ENCODE measurements around the gene ATP10B. TPM values are rescaled to one million over a fixed set of nuclear protein-coding genes. Genes with fewer than 3 reads are reported as not detected.

The ATP10B gene
- total and polyA plus RNA-seq, 2 experiments from 2014 or later: 2.7 to 5.1 TPM

DNA sequence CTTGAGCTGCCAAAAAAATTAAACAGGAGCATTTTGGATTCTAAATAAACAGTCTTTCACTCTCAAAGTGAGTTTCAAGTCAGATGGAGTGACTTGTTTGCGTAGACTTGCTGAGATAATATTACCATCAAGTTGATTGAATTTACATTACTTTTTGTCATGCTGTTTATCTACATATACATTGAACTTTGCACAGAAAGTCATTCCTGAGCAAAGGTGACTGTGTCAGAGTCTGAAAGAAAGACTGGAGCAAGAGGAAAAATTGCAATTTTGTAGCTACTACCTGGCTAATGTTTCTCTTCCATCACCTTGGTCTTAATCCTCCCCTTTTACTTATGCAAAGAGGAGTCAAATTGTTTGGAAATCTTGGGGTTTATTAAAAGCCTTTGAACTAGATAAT is 251.0 kb downstream of the ATP10B start:
- no peaks in the 10 kb centered on the region for H4K20me1 ChIP-seq (ENCODE audit: insufficient read depth, poor library complexity, severe bottlenecking)
- H3K4me3 ChIP-seq: no peak overlapping the region
- H3K9me2 ChIP-seq (replicated peaks; ENCODE audit: insufficient read depth): no peaks in the 10 kb centered on the region
- no peak overlapping the region for H2AFZ ChIP-seq
- H3K9me3 ChIP-seq (ENCODE audit: low read depth): no peaks in the 10 kb centered on the region
- no peak for DNase-seq (ENCODE audit: low spot score)
- H3K27ac ChIP-seq: no peak overlapping the region
- H3K4me2 ChIP-seq: no peak overlapping the region
- no peaks in the 10 kb centered on the region for H3K4me1 ChIP-seq (ENCODE audit: insufficient read depth)
- whole genome bisulfite sequencing (ENCODE audit: low lambda C conversion rate, missing lambda C conversion rate): 71% methylated on average over 1 of the region's 1 CpG
- no peak for TF ChIP-seq EZH2 (IDR thresholded peaks at IDR 0.05; ENCODE audit: borderline replicate concordance)
- TF ChIP-seq, protein P1, sequence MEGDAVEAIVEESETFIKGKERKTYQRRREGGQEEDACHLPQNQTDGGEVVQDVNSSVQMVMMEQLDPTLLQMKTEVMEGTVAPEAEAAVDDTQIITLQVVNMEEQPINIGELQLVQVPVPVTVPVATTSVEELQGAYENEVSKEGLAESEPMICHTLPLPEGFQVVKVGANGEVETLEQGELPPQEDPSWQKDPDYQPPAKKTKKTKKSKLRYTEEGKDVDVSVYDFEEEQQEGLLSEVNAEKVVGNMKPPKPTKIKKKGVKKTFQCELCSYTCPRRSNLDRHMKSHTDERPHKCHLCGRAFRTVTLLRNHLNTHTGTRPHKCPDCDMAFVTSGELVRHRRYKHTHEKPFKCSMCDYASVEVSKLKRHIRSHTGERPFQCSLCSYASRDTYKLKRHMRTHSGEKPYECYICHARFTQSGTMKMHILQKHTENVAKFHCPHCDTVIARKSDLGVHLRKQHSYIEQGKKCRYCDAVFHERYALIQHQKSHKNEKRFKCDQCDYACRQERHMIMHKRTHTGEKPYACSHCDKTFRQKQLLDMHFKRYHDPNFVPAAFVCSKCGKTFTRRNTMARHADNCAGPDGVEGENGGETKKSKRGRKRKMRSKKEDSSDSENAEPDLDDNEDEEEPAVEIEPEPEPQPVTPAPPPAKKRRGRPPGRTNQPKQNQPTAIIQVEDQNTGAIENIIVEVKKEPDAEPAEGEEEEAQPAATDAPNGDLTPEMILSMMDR (IDR thresholded peaks at IDR 0.05; ENCODE audit: poor library complexity): no peak
- TF ChIP-seq EZH2phosphoT487 (IDR thresholded peaks at IDR 0.05; ENCODE audit: low read depth, severe bottlenecking, unreplicated experiment): no peak
- H3K27me3 ChIP-seq: no peaks in the 10 kb centered on the region
- H3K36me3 ChIP-seq (replicated peaks; ENCODE audit: insufficient read depth, low read depth): no peaks in the 10 kb centered on the region
- H3K79me2 ChIP-seq: no peaks in the 10 kb centered on the region

DNA sequence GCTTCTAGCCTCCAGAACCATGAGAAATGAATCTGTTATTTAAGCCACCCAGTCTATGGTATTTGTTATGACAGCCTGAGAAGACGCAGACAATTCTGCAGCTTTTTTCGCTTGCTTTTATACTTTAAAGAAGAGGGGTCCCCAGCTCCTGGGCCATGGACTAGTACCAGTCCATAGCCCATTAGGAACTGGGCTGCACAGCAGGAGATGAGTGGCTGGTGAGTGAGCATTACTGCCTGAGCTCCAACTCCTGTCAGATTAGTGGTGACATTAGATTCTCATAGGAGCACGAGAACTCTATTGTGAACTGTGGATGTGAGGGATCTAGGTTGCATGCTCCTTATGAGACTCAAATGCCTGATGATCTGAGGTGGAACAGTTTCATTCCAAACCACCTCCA is 278.7 kb downstream of the ATP10B start:
- H2AFZ ChIP-seq: no peak overlapping the region
- TF ChIP-seq, protein P1 (IDR thresholded peaks at IDR 0.05; ENCODE audit: poor library complexity): no peak
- TF ChIP-seq EZH2phosphoT487 (IDR thresholded peaks at IDR 0.05; ENCODE audit: low read depth, severe bottlenecking, unreplicated experiment) (no peak), EZH2 (IDR thresholded peaks at IDR 0.05; ENCODE audit: borderline replicate concordance) (no peak)
- H3K9me2 ChIP-seq (replicated peaks; ENCODE audit: insufficient read depth): no peaks in the 10 kb centered on the region
- H3K4me3 ChIP-seq: no peak overlapping the region
- no peaks in the 10 kb centered on the region for H3K36me3 ChIP-seq (replicated peaks; ENCODE audit: insufficient read depth, low read depth)
- H3K4me1 ChIP-seq (ENCODE audit: insufficient read depth): no peaks in the 10 kb centered on the region
- no peaks in the 10 kb centered on the region for H4K20me1 ChIP-seq (ENCODE audit: insufficient read depth, poor library complexity, severe bottlenecking)
- 96% methylated on average over 3 of the region's 3 CpGs for WGBS (ENCODE audit: low lambda C conversion rate, missing lambda C conversion rate)
- no peak overlapping the region for H3K27ac ChIP-seq
- H3K4me2 ChIP-seq: no peak overlapping the region
- no peak for DNase-seq (ENCODE audit: low spot score)
- H3K27me3 ChIP-seq: no peaks in the 10 kb centered on the region
- no peaks in the 10 kb centered on the region for H3K9me3 ChIP-seq (ENCODE audit: low read depth)
- no peaks in the 10 kb centered on the region for H3K79me2 ChIP-seq

GRCh38 chr5:160567031-160567705 is 284.8 kb downstream of the ATP10B start:
- no peak overlapping the region for H3K4me2 ChIP-seq
- H3K4me1 ChIP-seq (ENCODE audit: insufficient read depth): no peaks in the 10 kb centered on the region
- 92% methylated on average over 4 of the region's 4 CpGs for WGBS (ENCODE audit: low lambda C conversion rate, missing lambda C conversion rate)
- H3K79me2 ChIP-seq: no peaks in the 10 kb centered on the region
- no peak for DNase-seq (ENCODE audit: low spot score)
- no peak overlapping the region for H3K4me3 ChIP-seq
- no peaks in the 10 kb centered on the region for H3K36me3 ChIP-seq (replicated peaks; ENCODE audit: insufficient read depth, low read depth)
- no peaks in the 10 kb centered on the region for H4K20me1 ChIP-seq (ENCODE audit: insufficient read depth, poor library complexity, severe bottlenecking)
- no peak overlapping the region for H3K27ac ChIP-seq
- no peaks in the 10 kb centered on the region for H3K9me3 ChIP-seq (ENCODE audit: low read depth)
- no peak overlapping the region for H2AFZ ChIP-seq
- no peak for TF ChIP-seq EZH2phosphoT487 (IDR thresholded peaks at IDR 0.05; ENCODE audit: low read depth, severe bottlenecking, unreplicated experiment)
- TF ChIP-seq, protein P1 (IDR thresholded peaks at IDR 0.05; ENCODE audit: poor library complexity): no peak
- no peak for TF ChIP-seq EZH2 (IDR thresholded peaks at IDR 0.05; ENCODE audit: borderline replicate concordance)
- H3K27me3 ChIP-seq: no peaks in the 10 kb centered on the region
- no peaks in the 10 kb centered on the region for H3K9me2 ChIP-seq (replicated peaks; ENCODE audit: insufficient read depth)

Measured in hepatocyte (in vitro differentiated cells).